Jurkat, Clone E6-1 (cell line): ENCODE data around the gene DIRAS1.

Experiments
- DNase-seq: peaks from one replicate; pipeline ENCODE4 v3.0.0-alpha.2; 2011; ENCODE audit warnings: low read depth, low spot score
- H3K4me3 ChIP-seq: 2 replicates; pipeline ENCODE4 v1.5.1; 2011; ENCODE audit warnings: mild to moderate bottlenecking, low read length, control low read depth, moderate library complexity

Gene DIRAS1

DNA sequence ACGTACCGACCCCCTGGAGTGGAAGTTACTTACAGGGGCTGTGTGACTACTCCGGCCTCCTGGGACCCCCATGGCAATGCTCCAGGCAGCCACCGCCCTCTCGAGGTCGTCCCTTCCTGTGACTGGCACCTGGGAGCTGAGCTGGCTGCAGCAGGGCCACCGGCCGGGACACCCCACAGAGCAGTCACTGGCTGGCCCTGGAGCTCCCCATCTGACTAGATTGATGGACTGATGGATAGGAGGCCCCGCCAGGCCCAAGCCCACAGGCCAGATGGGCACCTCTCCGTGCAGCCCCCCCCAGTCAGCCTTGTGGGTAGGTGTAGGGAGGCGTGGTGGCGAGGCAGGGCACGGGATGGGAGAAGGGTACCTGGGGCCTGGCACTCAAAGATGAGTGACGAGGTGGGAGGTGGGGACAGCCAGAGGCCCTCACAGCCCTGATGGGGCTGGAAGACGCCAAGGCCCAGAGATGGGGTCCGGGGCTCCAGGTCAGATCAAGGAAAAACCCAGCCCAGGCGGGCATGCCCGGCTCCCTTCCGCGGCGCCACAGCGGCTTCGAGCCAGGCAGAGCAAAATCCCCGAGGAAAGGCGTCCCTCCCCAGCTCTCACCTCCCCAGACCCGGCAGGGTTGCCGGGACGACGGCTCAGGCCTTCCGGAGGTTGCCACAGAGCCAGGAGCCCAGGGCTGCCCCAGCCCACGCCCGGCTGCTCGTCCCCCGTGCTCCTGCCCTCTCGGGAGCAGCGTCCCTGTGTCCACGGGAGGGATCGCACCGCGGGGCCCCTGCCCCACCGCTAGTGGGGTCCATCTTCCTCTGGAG lies 10.2 kb upstream of the DIRAS1 start:
- no peak for DNase-seq
- no peak overlapping the region for H3K4me3 ChIP-seq

GRCh38 chr19:2729943-2730818 lies 9.0 kb upstream of the DIRAS1 start:
- DNase-seq = no peak
- no peak overlapping the region for H3K4me3 ChIP-seq

DNA sequence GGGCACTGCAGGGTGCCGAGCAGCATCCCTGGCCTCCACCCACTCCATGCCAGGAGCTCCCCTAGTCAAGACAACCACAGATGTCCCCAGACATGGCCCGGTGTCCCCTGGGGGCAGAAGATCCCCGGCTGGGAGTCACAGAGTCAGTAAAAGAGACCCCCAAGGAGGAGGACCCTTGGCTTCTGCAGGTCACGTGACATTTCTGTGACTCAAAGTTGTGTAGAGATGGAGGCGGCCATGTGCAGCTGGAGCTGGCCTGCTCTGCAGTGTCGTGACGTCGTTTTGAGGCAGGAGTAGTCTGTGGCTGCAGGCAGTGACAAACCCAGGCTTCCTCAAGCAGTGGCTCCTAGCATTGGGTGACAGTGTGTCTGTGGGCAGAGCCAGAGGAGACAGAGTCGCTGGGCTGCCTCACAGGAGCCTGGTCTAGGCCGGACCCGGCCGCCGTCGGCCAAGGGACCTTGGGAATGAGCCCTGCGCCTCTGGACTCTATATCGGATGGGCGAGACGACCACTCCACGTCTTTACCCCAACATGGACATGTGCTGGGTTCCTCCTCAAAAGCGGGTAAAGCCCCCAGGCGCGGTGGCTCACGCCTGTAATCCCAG lies 7.7 kb upstream of the DIRAS1 start:
- no peak for DNase-seq

GRCh38 chr19:2727640-2727944 lies 6.4 kb upstream of the DIRAS1 start:
- H3K4me3 ChIP-seq = no peak overlapping the region
- no peak for DNase-seq

More for the DNA sequence above, 7.7 kb upstream of the DIRAS1 start:
- no peak overlapping the region for H3K4me3 ChIP-seq

- DNase-seq = no peak
- H3K4me3 ChIP-seq = no peak overlapping the region
Measured at GRCh38 chr19:2726904-2727639, 5.9 kb upstream of the DIRAS1 start.

GRCh38 chr19:2726160-2726855 lies 5.1 kb upstream of the DIRAS1 start:
- DNase-seq = no peak
- no peak overlapping the region for H3K4me3 ChIP-seq

- no peak overlapping the region for H3K4me3 ChIP-seq
- no peak for DNase-seq
Measured at GRCh38 chr19:2724148-2724557, 3.0 kb upstream of the DIRAS1 start.

DNA sequence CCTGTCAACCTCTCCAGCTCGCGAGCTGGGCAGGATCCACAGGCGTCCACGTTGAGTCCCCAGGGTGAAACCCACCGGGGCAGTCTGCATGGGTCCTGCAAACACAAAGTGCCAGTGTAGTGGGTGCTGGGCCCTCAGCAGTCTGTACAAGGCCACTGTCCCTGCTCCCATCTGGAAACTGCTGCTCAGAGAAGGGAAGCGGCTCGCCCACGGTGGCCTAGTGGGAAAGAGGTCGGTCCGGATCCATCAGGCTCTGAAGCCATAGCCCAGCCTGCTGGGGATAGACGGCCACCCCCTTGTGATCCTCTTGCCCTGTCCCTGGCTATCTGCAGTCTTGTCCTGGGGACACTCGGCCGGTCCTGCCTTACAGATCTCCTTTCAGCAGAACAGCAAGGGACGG lies 2.6 kb upstream of the DIRAS1 start:
- no peak for DNase-seq
- H3K4me3 ChIP-seq = no peak overlapping the region

DNA sequence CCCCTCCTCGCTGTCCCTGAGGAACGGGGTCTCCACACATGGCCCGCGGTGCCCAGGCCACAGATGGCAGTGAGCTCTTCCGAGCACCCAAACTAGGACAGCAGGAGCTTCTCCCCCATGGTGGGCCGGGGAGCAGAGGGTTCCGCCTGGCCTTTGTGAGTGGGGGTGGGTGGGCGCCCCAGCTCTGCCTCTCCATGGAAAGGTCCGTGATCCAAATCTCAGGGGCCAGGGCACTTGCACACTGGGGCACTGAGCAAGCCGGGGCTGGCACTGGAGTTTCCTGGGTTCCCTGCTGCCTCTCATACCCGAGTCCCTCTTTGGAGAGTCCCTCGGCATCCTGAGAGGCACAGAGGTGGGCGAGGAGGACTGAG lies 2.2 kb upstream of the DIRAS1 start:
- no peak overlapping the region for H3K4me3 ChIP-seq
- no peak for DNase-seq

GRCh38 chr19:2722541-2723344 lies 1.6 kb upstream of the DIRAS1 start:
- no peak overlapping the region for H3K4me3 ChIP-seq
- no peak for DNase-seq

- no peak overlapping the region for H3K4me3 ChIP-seq
- DNase-seq = no peak
Measured at GRCh38 chr19:2721570-2722540, 683 bp upstream of the DIRAS1 start.

- no peak overlapping the region for H3K4me3 ChIP-seq
- DNase-seq = no peak
Measured at GRCh38 chr19:2719920-2720776, 1.0 kb downstream of the DIRAS1 start.

DNA sequence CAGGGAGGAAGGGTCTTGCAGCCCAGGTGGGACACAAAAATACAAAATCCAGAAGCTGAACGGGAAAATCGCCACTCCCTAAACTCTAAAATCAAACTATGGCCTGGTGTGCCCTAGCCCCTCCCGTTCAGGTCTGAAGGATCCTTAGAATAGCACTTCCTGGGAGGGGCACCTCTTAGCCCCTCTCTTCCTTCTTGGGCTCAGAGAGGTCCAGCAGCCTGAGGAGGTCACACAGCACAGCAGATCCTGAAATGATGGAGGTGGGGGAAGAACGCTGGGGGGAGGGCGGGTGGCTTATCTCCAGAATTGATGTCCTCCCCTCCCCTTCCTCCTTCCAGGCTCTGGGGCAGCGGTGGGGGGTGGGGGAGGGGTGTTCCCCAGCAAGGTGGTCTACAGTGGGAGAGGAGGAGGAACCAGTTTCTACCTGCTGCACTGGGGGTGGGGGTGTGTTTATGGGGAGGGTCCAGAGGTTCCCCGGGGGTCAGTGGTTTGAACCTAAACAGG lies 1.9 kb downstream of the DIRAS1 start:
- H3K4me3 ChIP-seq = no peak overlapping the region
- no peak for DNase-seq

DNA sequence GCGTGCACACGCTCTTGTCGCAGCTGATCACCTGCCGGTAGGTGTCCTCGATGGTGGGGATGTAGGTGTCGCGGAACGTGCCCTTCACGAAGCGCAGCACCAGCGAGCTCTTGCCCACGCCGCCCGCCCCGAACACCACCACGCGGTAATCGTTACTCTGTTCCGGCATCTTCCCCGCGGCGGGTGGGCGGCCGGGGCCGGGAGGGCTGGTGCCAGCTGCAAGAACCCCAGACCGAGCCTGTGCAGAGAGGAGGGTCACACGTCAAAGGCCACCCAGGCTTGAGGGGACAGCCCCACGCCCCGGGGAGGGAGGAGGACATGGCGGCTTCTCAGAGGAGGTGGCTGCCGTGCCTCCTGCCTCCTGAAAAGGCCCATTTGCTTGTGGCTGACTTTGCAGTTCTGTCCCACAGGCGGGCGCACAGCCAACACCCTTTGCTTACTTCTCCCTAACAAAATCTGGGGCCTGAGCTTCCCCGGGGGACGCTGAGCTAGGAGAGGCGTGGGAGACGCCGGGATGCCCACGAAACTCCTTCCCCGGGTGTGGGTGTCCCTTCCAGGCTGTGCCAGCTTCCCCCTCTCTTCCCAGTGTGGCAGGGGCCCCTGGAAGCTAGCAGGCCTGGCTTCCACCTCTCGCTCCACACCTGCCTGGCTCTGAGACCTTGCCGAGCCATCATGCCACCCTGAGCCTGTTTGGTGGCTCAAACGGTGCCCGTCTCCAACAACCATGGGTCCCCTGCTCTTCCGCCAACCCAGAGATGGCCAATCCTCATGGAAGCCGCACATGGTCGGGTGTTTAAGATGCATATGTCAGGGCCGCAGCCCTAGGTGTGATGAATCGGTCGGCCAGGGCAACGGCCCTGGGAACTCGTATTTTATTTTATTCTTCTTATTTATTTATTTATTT lies 3.3 kb downstream of the DIRAS1 start:
- DNase-seq = no peak
- no peak overlapping the region for H3K4me3 ChIP-seq
